Body of pancreas (tissue), 4 donors: ENCODE results near the gene IL17F.

Experiments
- CTCF ChIP-seq, 7 experiments: fragments of 450-650 bp in 4 of 7; fragments of 200-600 bp in 3 of 7; sonication (generic) in 3 of 7; IDR thresholded peaks; one replicate each; pipeline ENCODE4 v1.5.1; 2016 to 2019; ENCODE audit warnings: antibody characterized with exemption in 7 of 7
- POLR2A ChIP-seq, 3 donors: fragments of 450-650 bp; IDR thresholded peaks; one replicate each; pipeline ENCODE4 v1.6.1; 2016; ENCODE audit warnings: antibody characterized with exemption in 3 of 3, mild to moderate bottlenecking in 2 of 3

- TF ChIP-seq CTCF (IDR thresholded peaks at IDR 0.05) (no peak), POLR2A (IDR thresholded peaks at IDR 0.05) (no peak)
These were observed 52.5 kb downstream of the IL17F start for GRCh38 chr6:52191824-52192223.
